Ovary (tissue), 9 donors: ENCODE data around the gene NPFFR1. TPM values are rescaled to one million over a fixed set of nuclear protein-coding genes. Genes with fewer than 3 reads are reported as not detected.

ENCODE experiments used
- DNase-seq, 5 donors: peaks; one replicate each; pipeline ENCODE4 v3.0.0-alpha.2; 2019 to 2020
- H3K27ac ChIP-seq, 2 donors: fragments of 200-600 bp; one replicate each; pipeline versions ENCODE4 v1.5.1 to v1.8.0; 2019 to 2022
- H3K27me3 ChIP-seq: fragments of 200-600 bp; one replicate; pipeline ENCODE4 v1.8.0; 2022
- H3K36me3 ChIP-seq: fragments of 200-600 bp; sonication (generic); one replicate; pipeline ENCODE4 v1.5.1; 2019
- H3K4me1 ChIP-seq: one replicate; pipeline ENCODE4 v1.8.1; 2013; ENCODE audit warnings: mild to moderate bottlenecking, moderate library complexity; ENCODE audit not compliant: insufficient read depth
- H3K4me3 ChIP-seq: fragments of 200-600 bp; sonication (generic); one replicate; pipeline ENCODE4 v1.5.1; 2017
- H3K9me3 ChIP-seq, 2 donors: fragments of 200-600 bp in 1 of 2; sonication (generic) in 1 of 2; one replicate each; pipeline versions ENCODE4 v1.5.1 to v1.8.1; 2013 to 2019; ENCODE audit warnings: mild to moderate bottlenecking in 1 of 2, moderate library complexity in 1 of 2
- CTCF ChIP-seq, 3 donors: fragments of 450-650 bp in 2 of 3; fragments of 200-600 bp in 1 of 3; IDR thresholded peaks; one replicate each; pipeline versions ENCODE4 v1.5.1 to v1.8.0; 2016 to 2022; ENCODE audit warnings: antibody characterized with exemption in 3 of 3, mild to moderate bottlenecking in 1 of 3
- EP300 ChIP-seq: sonication (generic); formaldehyde crosslinking; IDR thresholded peaks from one replicate; pipeline ENCODE4 v1.6.1; 2017; ENCODE audit warnings: antibody characterized with exemption
- POLR2A ChIP-seq: fragments of 450-650 bp; IDR thresholded peaks from one replicate; pipeline ENCODE4 v1.6.1; 2017; ENCODE audit warnings: antibody characterized with exemption, mild to moderate bottlenecking, moderate library complexity
- WGBS, 3 donors: extraction: QIAGEN DNeasy Blood & Tissue Kit in 1 of 3; methylation state at CpG; one replicate each; pipeline versions ENCODE4 v1.1.5 to v1.1.7; 2013 to 2017; 5-methylcytosine and 5-hydroxymethylcytosine counted together
- intact Hi-C, 4 donors: fragments of 100-400 bp; cut with DNase I; formaldehyde crosslinking; loops; one replicate each; pipeline versions ENCODE4 v1.11.0 to v1.15.1; 2022 to 2023
- polyA plus RNA-seq, 2 donors: library from polyadenylated mRNA; stranded (reverse); fragments of 200-250 nt in 1 of 2; fragments of 350-450 nt in 1 of 2; fragmentation: Illumina TruSeq in 1 of 2; extraction: RNeasy Lipid Tissue Mini Kit (QIAGEN cat#74804) in 1 of 2; gene quantifications; one replicate each; pipeline ENCODE4 v1.2.3, GENCODE V29; 2013 to 2014
- total RNA-seq, 7 donors: library from RNA; depleted of rRNA in 2 of 7; stranded (reverse); fragments of >200 nt in 2 of 7; fragmentation: NEBNext Ultra II Directional in 3 of 7; extraction: Animal tissue kit (Norgen Biotek cat#: 25700) in 3 of 7; gene quantifications; one replicate each; pipeline versions ENCODE4 v1.1.0 to v1.2.4, GENCODE V29; 2016 to 2023
- donor health status: DM: no; HTN: no; CAD: no; lungs with moderate emphysema.
- donor health status: DM: no; HTN: no; CAD: no.
- donor health status: Bipolar disorder and iron deficiency.
- donor health status: DM: yes; HTN: yes; CAD: no.
- donor health status: DM: no; HTN: no; CAD: no.
- donor health status: DM: yes; HTN: yes; CAD: no.

Gene NPFFR1
- total and polyA plus RNA-seq, 9 donors, result 0.04 to 1.1 (median 0.20) TPM

GRCh38 chr10:70324951-70325781, 41.4 kb upstream of the NPFFR1 start:
- no peak for TF ChIP-seq POLR2A
- no peak overlapping the region for H3K27ac ChIP-seq
- H3K36me3 ChIP-seq, result no peaks in the 10 kb centered on the region
- H3K4me3 ChIP-seq, result no peak overlapping the region
- H3K4me1 ChIP-seq, result peaks cover 2% of the 10 kb centered on the region
- H3K9me3 ChIP-seq, result no peaks in the 10 kb centered on the region
- 79 to 88% (median 85%) methylated on average over 10 of the region's 10 CpGs for WGBS, 3 donors
- H3K27me3 ChIP-seq, result no peaks in the 10 kb centered on the region
- no peak for DNase-seq
- intact Hi-C loops, result no loop called here

DNA sequence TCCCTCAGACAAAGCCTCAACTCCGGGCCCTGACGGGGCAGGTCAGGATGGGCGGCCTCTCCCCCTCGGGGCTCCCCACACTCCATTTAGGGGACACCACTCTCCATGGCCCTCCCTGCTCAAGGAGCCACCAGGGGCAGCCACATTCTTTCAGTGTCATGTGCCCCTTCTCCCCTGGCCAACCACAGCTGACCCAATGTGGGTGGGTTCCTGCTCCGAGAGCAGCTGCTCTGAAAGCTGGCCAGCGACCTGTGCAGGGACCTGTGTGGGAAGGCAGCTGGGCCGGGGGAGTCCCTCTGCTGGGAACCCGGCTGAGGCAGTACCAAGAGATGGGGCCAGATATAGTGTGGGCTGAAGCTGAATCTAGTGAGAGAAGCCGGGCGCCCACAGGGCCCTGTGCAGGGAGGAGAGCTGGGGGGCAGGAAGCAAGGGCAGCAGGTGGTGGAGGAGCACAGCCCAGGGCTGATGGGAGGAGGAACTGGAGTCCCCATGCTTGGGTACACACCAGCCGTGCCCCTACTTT, 40.6 kb upstream of the NPFFR1 start:
- Histone ChIP-seq H3K9me3 (no peaks in the 10 kb centered on the region), H3K27ac (no peak overlapping the region)

DNA sequence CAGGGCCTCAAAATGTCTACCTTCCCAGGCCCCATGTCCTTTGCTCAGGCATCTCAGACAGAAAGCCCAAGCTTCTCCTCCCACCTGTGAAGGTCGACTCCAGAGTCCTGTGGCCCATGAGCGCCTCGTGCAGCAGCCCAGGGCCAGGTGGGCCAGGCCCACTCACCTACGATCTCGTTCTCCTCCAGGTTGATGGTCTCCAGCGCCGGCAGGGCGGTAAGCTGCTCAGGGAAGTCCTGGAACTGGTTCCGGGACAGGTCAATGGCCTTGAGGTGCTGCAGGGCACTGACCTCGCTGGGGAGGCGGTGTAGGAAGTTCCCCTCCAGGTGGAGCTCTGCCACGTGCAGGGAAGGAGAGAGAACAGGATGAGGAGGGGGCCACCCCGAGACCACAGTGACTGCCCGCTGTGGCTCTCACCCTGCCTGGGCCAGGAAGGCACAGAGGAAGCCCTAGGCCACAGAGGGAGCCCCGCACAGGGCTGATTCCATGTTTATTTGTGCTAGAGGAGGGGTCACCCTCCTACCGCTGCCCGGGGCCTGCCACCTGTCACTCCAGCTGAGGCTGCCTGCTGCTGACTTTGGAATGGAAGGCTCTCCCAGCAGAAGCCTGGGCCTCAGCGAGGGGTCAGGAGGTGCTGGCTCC, 40.0 kb upstream of the NPFFR1 start:
- H3K4me3 ChIP-seq, result no peak overlapping the region
- no peak for DNase-seq
- H3K4me1 ChIP-seq, result peaks cover 2% of the 10 kb centered on the region
- no peaks in the 10 kb centered on the region for H3K36me3 ChIP-seq
- H3K27me3 ChIP-seq, result no peaks in the 10 kb centered on the region
- intact Hi-C loops, result no loop called here
- H3K9me3 ChIP-seq, result no peaks in the 10 kb centered on the region
- WGBS, 3 donors, result 78 to 91% (median 89%) methylated on average over 17 to 18 of the region's 18 CpGs
- H3K27ac ChIP-seq, result no peak overlapping the region
- no peak for TF ChIP-seq EP300
- TF ChIP-seq POLR2A, result no peak
- TF ChIP-seq CTCF (IDR thresholded peaks at IDR 0.05), result no peak

More for the DNA sequence above, 40.6 kb upstream of the NPFFR1 start:
- no peak for DNase-seq
- H3K36me3 ChIP-seq, result no peaks in the 10 kb centered on the region
- no peaks in the 10 kb centered on the region for H3K27me3 ChIP-seq
- 58 to 64% (median 60%) methylated on average over 8 to 11 of the region's 11 CpGs for WGBS, 3 donors
- intact Hi-C loops, result no loop called here
- no peak for TF ChIP-seq EP300
- TF ChIP-seq CTCF (IDR thresholded peaks at IDR 0.05), result no peak
- TF ChIP-seq POLR2A, result no peak
- peaks cover 2% of the 10 kb centered on the region for H3K4me1 ChIP-seq
- H3K4me3 ChIP-seq, result no peak overlapping the region

- Histone ChIP-seq H3K27ac (no peak overlapping the region), H3K4me1 (peaks cover 2% of the 10 kb centered on the region), H3K9me3 (no peaks in the 10 kb centered on the region), H3K36me3 (no peaks in the 10 kb centered on the region), H3K4me3 (no peak overlapping the region), H3K27me3 (no peaks in the 10 kb centered on the region)
- intact Hi-C loops, result no loop called here
- TF ChIP-seq EP300 (no peak), POLR2A (no peak)
- 93 to 95% (median 95%) methylated on average over 9 of the region's 9 CpGs for whole genome bisulfite sequencing, 3 donors
- no peak for DNase-seq
Observed at GRCh38 chr10:70323138-70323696, 39.4 kb upstream of the NPFFR1 start.
